ENCODE measurements around the gene STIMATE. TPM values are rescaled to one million over a fixed set of nuclear protein-coding genes. Genes with fewer than 3 reads are reported as not detected.

The STIMATE gene
- total RNA-seq, result 9.4 and 10.0 TPM in 2 replicates

DNA sequence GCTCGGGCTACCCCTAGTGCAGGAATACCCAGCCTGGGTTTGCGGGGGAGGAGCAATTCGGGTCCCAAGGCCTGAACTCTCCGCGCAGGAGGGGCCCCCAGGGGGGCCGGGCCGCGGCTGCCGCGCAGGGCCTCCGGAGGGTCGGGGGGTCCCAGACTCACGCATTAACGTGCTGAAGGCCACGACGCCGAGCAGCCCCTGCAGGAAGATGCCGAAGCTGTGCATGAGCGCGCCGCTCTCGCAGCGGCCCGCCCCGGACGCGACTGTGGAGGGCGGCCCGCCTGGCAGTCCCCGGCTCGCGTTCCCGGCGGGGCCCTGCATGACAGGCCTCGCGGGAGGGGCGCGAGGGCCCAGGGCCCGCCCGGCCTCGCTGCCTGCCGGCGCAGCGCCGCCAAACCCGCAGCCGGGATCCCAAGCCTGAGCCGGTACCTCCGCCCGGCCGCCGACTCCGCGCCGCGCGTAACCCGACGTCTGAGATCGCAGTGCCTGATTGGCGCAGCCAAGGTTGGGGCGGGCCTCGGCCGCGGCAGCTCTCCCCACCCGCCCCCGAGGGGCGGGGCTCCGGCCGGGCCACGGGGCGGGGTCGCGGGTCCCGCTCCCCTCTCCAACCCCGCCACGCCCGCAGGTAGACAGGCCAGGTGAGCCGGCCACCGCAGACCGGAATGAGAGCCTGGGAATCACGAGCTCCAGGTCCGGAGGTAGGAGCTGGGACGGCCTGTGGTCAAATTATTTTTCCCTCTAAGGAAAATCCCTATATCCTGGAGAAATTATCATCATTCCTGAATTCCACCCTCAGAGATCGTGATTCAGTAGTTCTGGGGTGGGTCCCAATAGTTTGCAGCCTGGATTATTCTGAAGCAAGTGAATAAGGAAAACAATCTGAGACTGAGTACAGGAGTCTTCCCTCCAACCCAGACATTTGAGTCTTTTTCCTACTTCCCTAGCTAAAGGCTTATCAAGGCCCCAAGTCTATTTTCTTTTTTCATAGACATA is at the start of gene STIMATE:
STIMATE (minus strand) TSS at position 419 of the 993 bp plus-strand sequence; CDS start at position 321, 98 bp downstream.

DNA sequence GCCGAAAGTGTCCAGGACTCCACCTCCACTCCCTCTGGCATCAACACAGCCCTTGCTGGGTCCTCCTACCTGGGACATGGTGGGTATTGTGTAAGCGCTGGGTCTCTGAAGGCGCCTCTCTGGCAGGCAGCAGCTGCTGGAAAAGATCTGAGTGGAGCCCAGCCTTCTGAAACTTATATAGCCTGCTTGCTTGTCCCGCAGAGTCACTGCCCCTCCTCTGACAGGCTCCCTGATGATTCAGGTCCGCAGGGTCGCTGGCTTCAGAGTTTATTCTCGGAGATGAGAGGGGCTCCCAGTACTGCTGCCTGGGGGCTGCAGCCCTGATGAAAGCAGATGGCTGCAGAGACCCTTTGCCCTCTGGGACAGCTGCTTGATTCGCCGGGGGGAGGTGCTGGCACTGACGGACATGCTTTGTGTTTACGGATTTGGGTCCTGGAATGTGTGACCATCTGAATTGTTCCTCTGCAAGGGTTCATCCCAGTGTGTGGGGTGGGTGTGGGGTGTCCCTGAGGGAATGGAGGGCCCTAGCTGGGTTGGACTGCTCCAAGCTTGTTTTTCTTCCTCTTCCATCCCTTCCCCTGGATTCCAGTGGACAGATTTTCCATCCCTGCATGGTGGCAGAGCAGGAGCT is 62.4 kb downstream of the STIMATE start, which contains the start of gene MUSTN1:
MUSTN1 (minus strand) TSS at position 149 of the 631 bp plus-strand sequence; CDS start at position 78, 71 bp downstream.

DNA sequence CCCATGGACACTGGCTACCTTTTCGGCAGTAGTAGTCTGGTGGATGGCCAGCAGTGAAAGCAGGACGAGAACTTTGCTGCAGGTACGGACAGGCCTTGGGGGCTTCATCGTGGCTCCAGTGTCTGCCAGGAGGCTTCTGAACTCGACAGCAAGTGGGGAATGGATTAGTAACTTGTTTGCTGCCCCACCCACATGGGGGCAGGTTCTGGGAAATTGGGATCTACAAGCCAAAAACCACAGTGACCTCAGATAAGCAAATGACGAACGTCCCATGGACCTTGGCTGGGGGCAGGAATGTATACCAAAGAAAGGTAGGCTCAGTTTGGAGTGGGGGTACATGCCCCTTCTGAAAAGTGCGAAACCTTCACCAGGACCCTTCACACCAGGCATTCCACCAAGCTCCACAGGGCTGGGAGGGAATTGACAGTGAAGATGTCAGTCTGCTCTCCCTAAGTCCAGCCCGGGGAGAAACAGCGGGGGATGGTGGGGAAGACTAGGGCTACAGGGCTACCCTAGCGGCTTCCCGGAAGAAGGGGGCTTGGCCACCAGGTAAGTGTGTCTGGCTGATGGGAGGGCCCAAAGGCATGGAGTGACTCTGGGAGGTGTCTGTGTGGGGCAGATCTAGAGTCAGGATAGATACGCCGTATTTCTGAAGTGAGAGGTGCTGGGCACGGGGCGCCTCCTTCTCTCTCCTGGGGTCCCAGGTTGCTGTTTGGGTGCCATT is 66.7 kb downstream of the STIMATE start, which contains the start of gene ITIH4:
ITIH4 (minus strand) TSS at position 138 of the 724 bp plus-strand sequence; CDS start at position 108, 30 bp downstream.

DNA sequence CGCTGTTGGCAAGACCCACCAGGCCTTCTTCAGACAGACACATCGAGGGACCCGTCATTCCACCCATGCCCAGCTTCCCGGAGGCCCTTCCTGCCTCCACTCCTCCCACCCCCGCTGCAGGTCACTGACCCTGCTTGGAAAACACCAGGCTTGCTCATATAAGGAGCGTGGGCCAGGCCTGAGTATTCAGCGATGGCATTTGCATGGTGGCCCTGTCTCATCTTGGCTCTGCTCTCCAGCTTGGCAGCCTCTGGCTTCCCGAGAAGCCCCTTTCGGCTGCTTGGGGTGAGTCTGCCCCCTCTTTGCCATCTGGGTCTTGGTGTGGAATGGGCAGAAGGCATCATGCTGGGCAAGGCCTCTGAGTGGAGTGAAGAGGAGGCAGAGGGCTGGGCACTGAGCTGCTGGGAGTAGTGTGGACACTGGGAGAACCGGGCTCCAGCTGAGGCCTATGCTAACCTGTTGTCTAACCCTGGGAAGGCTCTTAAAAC is 102.7 kb downstream of the STIMATE start, which contains the start of gene ITIH3:
ITIH3 (plus strand) TSS at position 185 of the 488 bp plus-strand sequence; CDS start at position 193, 8 bp downstream.

Other genes with a start within 250 kb of the STIMATE start
- gene PBRM1, start 211.6 kb downstream of the STIMATE start, total RNA-seq, result 47.9 and 65.7 TPM in 2 replicates
- 56.9 and 92.1 TPM in 2 replicates for gene GNL3, start 211.5 kb downstream of the STIMATE start, total RNA-seq
- 42.4 and 48.1 TPM in 2 replicates for gene GLT8D1, start 191.8 kb downstream of the STIMATE start, total RNA-seq
- gene SPCS1, start 191.4 kb downstream of the STIMATE start, total RNA-seq, result 28.9 and 29.0 TPM in 2 replicates
- 8.0 and 16.2 TPM in 2 replicates for gene NEK4, start 126.6 kb downstream of the STIMATE start, total RNA-seq
- gene ITIH1, start 119.9 kb downstream of the STIMATE start, total RNA-seq, result not detected in 2 replicates
- gene ITIH3, start 102.8 kb downstream of the STIMATE start, total RNA-seq, result 0.95 and 0.98 TPM in 2 replicates
- 0.33 and 0.43 TPM in 2 replicates for gene ITIH4, start 66.9 kb downstream of the STIMATE start, total RNA-seq
- 0.11 TPM in 1 of 2 replicates, not detected in the other for gene MUSTN1, start 62.5 kb downstream of the STIMATE start, total RNA-seq
- gene SFMBT1, start 148.5 kb upstream of the STIMATE start, total RNA-seq, result 3.5 and 4.5 TPM in 2 replicates
- gene RFT1, start 232.9 kb upstream of the STIMATE start, total RNA-seq, result 11.8 and 16.8 TPM in 2 replicates

Measured in dermis lymphatic vessel endothelial cell (primary cell).